SK-N-SH (cell line): ENCODE data around the gene SFT2D1. TPM values are rescaled to one million over a fixed set of nuclear protein-coding genes. Genes with fewer than 3 reads are reported as not detected.

Experiments used
- CTCF ChIA-PET: fragments of 300-600, 350-600 bp; formaldehyde crosslinking; extraction: SDS; loops from one replicate; lab custom pipeline; 2021; lab: Yijun Ruan, JAX
- POLR2A ChIA-PET: fragments of 350-600 bp; sonication (Branson Sonifier 250); formaldehyde crosslinking; extraction: SDS; loops from one replicate; lab custom pipeline; 2020; ENCODE audit warnings: antibody characterized with exemption, inconsistent platforms; lab: Yijun Ruan, JAX
- DNase-seq: peaks from one replicate; pipeline ENCODE4 v3.0.0; 2012
- H2AFZ ChIP-seq: fragments of 200-600 bp; sonication (generic); 2 replicates; pipeline ENCODE4 v1.8.1; 2016; ENCODE audit warnings: antibody characterized with exemption, mild to moderate bottlenecking, low read depth
- H3F3A ChIP-seq: fragments of 200-600 bp; sonication (generic); replicated peaks from 2 replicates; pipeline ENCODE3; 2016; ENCODE audit warnings: antibody characterized with exemption, mild to moderate bottlenecking; ENCODE audit not compliant: insufficient read depth
- H3K27ac ChIP-seq, 2 experiments: fragments of 200-500 bp in 1 of 2; fragments of 200-600 bp in 1 of 2; sonication (Bioruptor generic) in 1 of 2; sonication (generic), shearing (Covaris generic) in 1 of 2; 2 replicates each; pipeline versions ENCODE4 v1.5.1 to v1.6.1; 2014 to 2016; ENCODE audit warnings: low read depth in 2 of 2, inconsistent platforms in 1 of 2, low read length in 1 of 2, mild to moderate bottlenecking in 1 of 2, mixed read lengths in 1 of 2
- H3K27me3 ChIP-seq: fragments of 200-600 bp; sonication (generic), shearing (Covaris generic); 2 replicates; pipeline ENCODE4 v1.6.1; 2016; ENCODE audit warnings: mixed run types; ENCODE audit not compliant: insufficient read depth
- H3K36me3 ChIP-seq, 2 experiments: fragments of 200-500 bp in 1 of 2; fragments of 200-600 bp in 1 of 2; sonication (Bioruptor generic) in 1 of 2; sonication (generic) in 1 of 2; replicated peaks in 1 of 2; 2 replicates each; pipeline versions ENCODE3 to v1.5.1; 2014 to 2016; ENCODE audit warnings: low read length in 1 of 2, mild to moderate bottlenecking in 1 of 2; ENCODE audit not compliant: insufficient read depth in 2 of 2, control insufficient read depth in 1 of 2
- H3K4me1 ChIP-seq, 2 experiments: fragments of 200-500 bp in 1 of 2; fragments of 200-600 bp in 1 of 2; sonication (Bioruptor generic) in 1 of 2; sonication (generic), shearing (Covaris generic) in 1 of 2; 2 replicates each; pipeline versions ENCODE4 v1.5.1 to v1.6.1; 2014 to 2016; ENCODE audit warnings: low read depth in 1 of 2, low read length in 1 of 2, mixed run types in 1 of 2; ENCODE audit not compliant: insufficient read depth in 2 of 2, control insufficient read depth in 1 of 2
- H3K4me2 ChIP-seq: fragments of 200-600 bp; sonication (generic), shearing (Covaris generic); 2 replicates; pipeline ENCODE4 v1.6.1; 2017; ENCODE audit warnings: mixed run types
- H3K4me3 ChIP-seq, 2 experiments: fragments of 200-500 bp in 1 of 2; fragments of 200-600 bp in 1 of 2; sonication (Bioruptor generic) in 1 of 2; sonication (generic), shearing (Covaris generic) in 1 of 2; 2 replicates each; pipeline versions ENCODE4 v1.5.1 to v1.8.1; 2014 to 2016; ENCODE audit warnings: low read depth in 2 of 2, inconsistent platforms in 1 of 2, low read length in 1 of 2, mild to moderate bottlenecking in 1 of 2, mixed read lengths in 1 of 2, moderate library complexity in 1 of 2
- H3K79me2 ChIP-seq: fragments of 200-600 bp; sonication (generic); 2 replicates; pipeline ENCODE4 v1.8.1; 2017; ENCODE audit warnings: mild to moderate bottlenecking; ENCODE audit not compliant: insufficient read depth
- H3K9ac ChIP-seq: fragments of 200-600 bp; sonication (generic); 2 replicates; pipeline ENCODE4 v1.6.1; 2017; ENCODE audit warnings: mixed run types
- H3K9me2 ChIP-seq: fragments of 200-600 bp; sonication (generic); 2 replicates; pipeline ENCODE4 v1.6.1; 2017; ENCODE audit warnings: mixed run types
- H3K9me3 ChIP-seq: fragments of 200-600 bp; sonication (generic); 2 replicates; pipeline ENCODE4 v1.6.1; 2017; ENCODE audit warnings: mixed run types, mild to moderate bottlenecking, moderate library complexity
- H4K20me1 ChIP-seq: fragments of 200-600 bp; sonication (generic); 2 replicates; pipeline ENCODE4 v1.6.1; 2017; ENCODE audit warnings: mild to moderate bottlenecking, mixed run types; ENCODE audit not compliant: insufficient read depth
- CHD2 ChIP-seq: fragments of 150-350 bp; IDR thresholded peaks from 2 replicates; pipeline ENCODE4 v1.6.1; 2018; ENCODE audit warnings: low read length; ENCODE audit not compliant: partially characterized antibody
- ELF1 ChIP-seq: IDR thresholded peaks from 2 replicates; pipeline ENCODE4 v1.4.0; 2012
- EP300 ChIP-seq, 2 experiments: IDR thresholded peaks; 2 replicates each; pipeline versions ENCODE4 v1.4.0 to v1.6.1; 2012; ENCODE audit warnings: borderline replicate concordance in 1 of 2, low read depth in 1 of 2, low read length in 1 of 2
- FOXM1 ChIP-seq: IDR thresholded peaks from 2 replicates; pipeline ENCODE4 v1.4.0; 2012; ENCODE audit warnings: low read depth, mild to moderate bottlenecking
- GABPA ChIP-seq: IDR thresholded peaks from 2 replicates; pipeline ENCODE4 v1.4.0; 2012; ENCODE audit warnings: low read depth, mild to moderate bottlenecking
- GATA2 ChIP-seq: sonication (generic); formaldehyde crosslinking; IDR thresholded peaks from 2 replicates; pipeline ENCODE4 v1.5.0; 2020; ENCODE audit warnings: mild to moderate bottlenecking, missing genetic modification reagents
- JUND ChIP-seq: IDR thresholded peaks from 2 replicates; pipeline ENCODE4 v1.4.0; 2012
- MEF2A ChIP-seq: IDR thresholded peaks from 2 replicates; pipeline ENCODE4 v1.4.0; 2012; ENCODE audit warnings: low read depth, borderline replicate concordance
- MXI1 ChIP-seq: IDR thresholded peaks from 2 replicates; pipeline ENCODE4 v1.6.1; 2012; ENCODE audit warnings: mild to moderate bottlenecking, low read depth, low read length, improper control_type of control experiment
- NRF1 ChIP-seq: IDR thresholded peaks from 2 replicates; pipeline ENCODE4 v1.6.1; 2012; ENCODE audit warnings: low read depth, mild to moderate bottlenecking, low read length
- POLR2AphosphoS5 ChIP-seq: IDR thresholded peaks from 2 replicates; pipeline ENCODE4 v1.6.1; 2012; ENCODE audit warnings: low read depth, low read length
- RAD21 ChIP-seq: IDR thresholded peaks from 2 replicates; pipeline ENCODE4 v1.6.1; 2012; ENCODE audit warnings: mild to moderate bottlenecking, low read length
- RFX5 ChIP-seq: IDR thresholded peaks from 2 replicates; pipeline ENCODE4 v1.6.1; 2012; ENCODE audit warnings: mild to moderate bottlenecking, improper control_type of control experiment, low read length
- SMC3 ChIP-seq: IDR thresholded peaks from 2 replicates; pipeline ENCODE4 v1.6.1; 2012; ENCODE audit warnings: low read depth, low read length, improper control_type of control experiment
- TAF1 ChIP-seq: IDR thresholded peaks from 2 replicates; pipeline ENCODE4 v1.6.1; 2012; ENCODE audit warnings: low read depth, mild to moderate bottlenecking, low read length, moderate library complexity, borderline replicate concordance
- TCF12 ChIP-seq: IDR thresholded peaks from 2 replicates; pipeline ENCODE4 v1.4.0; 2012
- TEAD4 ChIP-seq: IDR thresholded peaks from 2 replicates; pipeline ENCODE4 v1.4.0; 2012; ENCODE audit warnings: mild to moderate bottlenecking, borderline replicate concordance; ENCODE audit not compliant: insufficient read depth
- YY1 ChIP-seq: IDR thresholded peaks from 2 replicates; pipeline ENCODE4 v1.4.0; 2012; ENCODE audit warnings: low read depth, mild to moderate bottlenecking
- WGBS: methylation state at CpG from one replicate; pipeline ENCODE4 v1.1.6; 2017; ENCODE audit warnings: low lambda C conversion rate; 5-methylcytosine and 5-hydroxymethylcytosine counted together
- polyA plus RNA-seq, 3 experiments: library from polyadenylated mRNA; depleted of rRNA; stranded (reverse); fragments of >200 nt; gene quantifications; 2 replicates each; pipeline ENCODE4 v1.2.3, GENCODE V29; 2012
- TF ChIP-seq, protein P1 (sequence below): IDR thresholded peaks from 2 replicates; pipeline ENCODE4 v1.4.0; 2012; ENCODE audit warnings: low read depth, borderline replicate concordance
- TF ChIP-seq, protein P2 (sequence below): fragments of 150-350 bp; IDR thresholded peaks from 2 replicates; pipeline ENCODE4 v1.6.1; 2016; ENCODE audit warnings: mild to moderate bottlenecking, low read depth, low read length
- TF ChIP-seq, protein P3 (sequence below): IDR thresholded peaks from 2 replicates; pipeline ENCODE4 v1.4.0; 2012; ENCODE audit warnings: low read depth, borderline replicate concordance
- TF ChIP-seq, protein P4 (sequence below): IDR thresholded peaks from 2 replicates; pipeline ENCODE4 v1.6.1; 2012; ENCODE audit warnings: mild to moderate bottlenecking, low read depth, low read length, moderate library complexity
- TF ChIP-seq, protein P5 (sequence below): IDR thresholded peaks from 2 replicates; pipeline ENCODE4 v1.4.0; 2012; ENCODE audit warnings: low read depth

SFT2D1 gene
- polyA plus RNA-seq, 1 of the 3 experiments (the other 2 are of a cell fraction): 131 TPM

DNA sequence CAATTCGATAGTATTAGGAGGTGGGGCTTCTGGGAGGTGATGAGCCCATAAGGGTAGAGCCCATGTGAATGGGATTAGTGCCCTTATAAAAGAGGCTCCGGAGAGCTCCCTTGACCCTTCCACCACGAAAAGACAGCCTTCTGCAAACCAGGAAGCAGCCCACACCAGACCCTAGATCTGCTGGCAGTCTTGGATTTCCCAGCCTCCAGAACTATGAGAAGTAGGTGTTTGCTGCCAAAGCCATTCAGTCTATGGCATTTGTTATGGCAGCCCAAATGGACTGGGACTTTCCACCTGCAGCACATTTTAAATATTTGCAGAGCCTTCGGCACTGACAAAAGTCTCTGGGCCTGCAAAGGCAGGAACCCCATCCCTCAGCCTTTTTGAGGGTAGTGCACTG is 11.8 kb upstream of the SFT2D1 start:
- 33% methylated on average over 4 of the region's 4 CpGs for WGBS
- Histone ChIP-seq H3K27me3 (no peaks in the 10 kb centered on the region; the same call in 1 of the 2 replicates), H3K9me3 (no peaks in the 10 kb centered on the region), H4K20me1 (no peaks in the 10 kb centered on the region), H3F3A (no peaks in the 10 kb centered on the region), H3K9me2 (no peaks in the 10 kb centered on the region), H3K9ac (no peak overlapping the region), H3K4me1 (no peaks in the 10 kb centered on the region), H3K79me2 (no peaks in the 10 kb centered on the region), H3K36me3 (no peaks in the 10 kb centered on the region), H3K4me3 (no peak overlapping the region), H2AFZ (no peak overlapping the region), H3K4me2 (no peak overlapping the region), H3K27ac (no peak overlapping the region)
- POLR2A ChIA-PET: no interaction called here
- no peak for DNase-seq
- TF ChIP-seq EP300 (IDR thresholded peaks at IDR 0.05; ENCODE audit: borderline replicate concordance in 1 of 2, low read depth in 1 of 2, low read length in 1 of 2) (no peak), RAD21 (no peak), TCF12 (no peak), POLR2AphosphoS5 (no peak), ELF1 (no peak), JUND (no peak), RFX5 (no peak), TAF1 (no peak), CHD2 (no peak), GATA2 (CRISPR knock-in tag) (no peak)
- TF ChIP-seq, protein P1, sequence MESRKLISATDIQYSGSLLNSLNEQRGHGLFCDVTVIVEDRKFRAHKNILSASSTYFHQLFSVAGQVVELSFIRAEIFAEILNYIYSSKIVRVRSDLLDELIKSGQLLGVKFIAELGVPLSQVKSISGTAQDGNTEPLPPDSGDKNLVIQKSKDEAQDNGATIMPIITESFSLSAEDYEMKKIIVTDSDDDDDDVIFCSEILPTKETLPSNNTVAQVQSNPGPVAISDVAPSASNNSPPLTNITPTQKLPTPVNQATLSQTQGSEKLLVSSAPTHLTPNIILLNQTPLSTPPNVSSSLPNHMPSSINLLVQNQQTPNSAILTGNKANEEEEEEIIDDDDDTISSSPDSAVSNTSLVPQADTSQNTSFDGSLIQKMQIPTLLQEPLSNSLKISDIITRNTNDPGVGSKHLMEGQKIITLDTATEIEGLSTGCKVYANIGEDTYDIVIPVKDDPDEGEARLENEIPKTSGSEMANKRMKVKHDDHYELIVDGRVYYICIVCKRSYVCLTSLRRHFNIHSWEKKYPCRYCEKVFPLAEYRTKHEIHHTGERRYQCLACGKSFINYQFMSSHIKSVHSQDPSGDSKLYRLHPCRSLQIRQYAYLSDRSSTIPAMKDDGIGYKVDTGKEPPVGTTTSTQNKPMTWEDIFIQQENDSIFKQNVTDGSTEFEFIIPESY: no peak
- TF ChIP-seq, protein P2, sequence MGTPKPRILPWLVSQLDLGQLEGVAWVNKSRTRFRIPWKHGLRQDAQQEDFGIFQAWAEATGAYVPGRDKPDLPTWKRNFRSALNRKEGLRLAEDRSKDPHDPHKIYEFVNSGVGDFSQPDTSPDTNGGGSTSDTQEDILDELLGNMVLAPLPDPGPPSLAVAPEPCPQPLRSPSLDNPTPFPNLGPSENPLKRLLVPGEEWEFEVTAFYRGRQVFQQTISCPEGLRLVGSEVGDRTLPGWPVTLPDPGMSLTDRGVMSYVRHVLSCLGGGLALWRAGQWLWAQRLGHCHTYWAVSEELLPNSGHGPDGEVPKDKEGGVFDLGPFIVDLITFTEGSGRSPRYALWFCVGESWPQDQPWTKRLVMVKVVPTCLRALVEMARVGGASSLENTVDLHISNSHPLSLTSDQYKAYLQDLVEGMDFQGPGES: no peak
- TF ChIP-seq, protein P3, sequence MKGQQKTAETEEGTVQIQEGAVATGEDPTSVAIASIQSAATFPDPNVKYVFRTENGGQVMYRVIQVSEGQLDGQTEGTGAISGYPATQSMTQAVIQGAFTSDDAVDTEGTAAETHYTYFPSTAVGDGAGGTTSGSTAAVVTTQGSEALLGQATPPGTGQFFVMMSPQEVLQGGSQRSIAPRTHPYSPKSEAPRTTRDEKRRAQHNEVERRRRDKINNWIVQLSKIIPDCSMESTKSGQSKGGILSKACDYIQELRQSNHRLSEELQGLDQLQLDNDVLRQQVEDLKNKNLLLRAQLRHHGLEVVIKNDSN: no peak
- CTCF ChIA-PET: no interaction called here

DNA sequence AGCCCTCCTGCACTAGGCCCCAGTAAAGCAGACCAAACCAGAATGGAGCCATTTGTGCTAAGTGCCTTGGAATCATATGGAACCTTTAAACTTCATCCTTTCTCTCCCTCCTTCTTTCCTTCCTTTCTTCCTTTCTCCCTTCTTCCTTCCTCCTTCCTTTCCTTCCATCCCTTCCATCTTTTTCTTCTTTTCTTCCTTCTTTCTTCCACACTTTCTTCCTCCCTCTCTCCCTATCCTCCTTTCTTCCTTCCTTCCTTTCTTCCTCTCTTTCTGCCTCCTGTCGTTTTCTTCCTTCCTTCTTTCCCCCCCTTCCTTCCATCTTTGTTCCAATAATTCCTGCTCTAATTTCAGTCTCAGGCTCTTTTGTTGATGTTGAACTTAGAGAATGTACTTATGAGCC is 11.2 kb upstream of the SFT2D1 start:
- Histone ChIP-seq H2AFZ (no peak overlapping the region), H3K9me2 (no peaks in the 10 kb centered on the region), H3K9ac (no peak overlapping the region), H3F3A (no peaks in the 10 kb centered on the region), H3K4me1 (no peaks in the 10 kb centered on the region), H4K20me1 (no peaks in the 10 kb centered on the region), H3K27me3 (no peaks in the 10 kb centered on the region; the same call in 1 of the 2 replicates), H3K27ac (no peak overlapping the region), H3K9me3 (no peaks in the 10 kb centered on the region), H3K79me2 (no peaks in the 10 kb centered on the region), H3K4me2 (no peak overlapping the region), H3K4me3 (no peak overlapping the region), H3K36me3 (no peaks in the 10 kb centered on the region)
- ChIA-PET POLR2A (no interaction called here), CTCF (no interaction called here)
- 9% methylated on average over 1 of the region's 1 CpG for WGBS
- DNase-seq: no peak
- no peak for TF ChIP-seq ELF1
- TF ChIP-seq NRF1: no peak
- no peak for TF ChIP-seq GATA2 (CRISPR knock-in tag)
- TF ChIP-seq MXI1: no peak
- no peak for TF ChIP-seq SMC3
- TF ChIP-seq, protein P4, sequence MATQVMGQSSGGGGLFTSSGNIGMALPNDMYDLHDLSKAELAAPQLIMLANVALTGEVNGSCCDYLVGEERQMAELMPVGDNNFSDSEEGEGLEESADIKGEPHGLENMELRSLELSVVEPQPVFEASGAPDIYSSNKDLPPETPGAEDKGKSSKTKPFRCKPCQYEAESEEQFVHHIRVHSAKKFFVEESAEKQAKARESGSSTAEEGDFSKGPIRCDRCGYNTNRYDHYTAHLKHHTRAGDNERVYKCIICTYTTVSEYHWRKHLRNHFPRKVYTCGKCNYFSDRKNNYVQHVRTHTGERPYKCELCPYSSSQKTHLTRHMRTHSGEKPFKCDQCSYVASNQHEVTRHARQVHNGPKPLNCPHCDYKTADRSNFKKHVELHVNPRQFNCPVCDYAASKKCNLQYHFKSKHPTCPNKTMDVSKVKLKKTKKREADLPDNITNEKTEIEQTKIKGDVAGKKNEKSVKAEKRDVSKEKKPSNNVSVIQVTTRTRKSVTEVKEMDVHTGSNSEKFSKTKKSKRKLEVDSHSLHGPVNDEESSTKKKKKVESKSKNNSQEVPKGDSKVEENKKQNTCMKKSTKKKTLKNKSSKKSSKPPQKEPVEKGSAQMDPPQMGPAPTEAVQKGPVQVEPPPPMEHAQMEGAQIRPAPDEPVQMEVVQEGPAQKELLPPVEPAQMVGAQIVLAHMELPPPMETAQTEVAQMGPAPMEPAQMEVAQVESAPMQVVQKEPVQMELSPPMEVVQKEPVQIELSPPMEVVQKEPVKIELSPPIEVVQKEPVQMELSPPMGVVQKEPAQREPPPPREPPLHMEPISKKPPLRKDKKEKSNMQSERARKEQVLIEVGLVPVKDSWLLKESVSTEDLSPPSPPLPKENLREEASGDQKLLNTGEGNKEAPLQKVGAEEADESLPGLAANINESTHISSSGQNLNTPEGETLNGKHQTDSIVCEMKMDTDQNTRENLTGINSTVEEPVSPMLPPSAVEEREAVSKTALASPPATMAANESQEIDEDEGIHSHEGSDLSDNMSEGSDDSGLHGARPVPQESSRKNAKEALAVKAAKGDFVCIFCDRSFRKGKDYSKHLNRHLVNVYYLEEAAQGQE: no peak
- TF ChIP-seq FOXM1: no peak
- no peak for TF ChIP-seq GABPA
- no peak for TF ChIP-seq YY1
- TF ChIP-seq, protein P5, sequence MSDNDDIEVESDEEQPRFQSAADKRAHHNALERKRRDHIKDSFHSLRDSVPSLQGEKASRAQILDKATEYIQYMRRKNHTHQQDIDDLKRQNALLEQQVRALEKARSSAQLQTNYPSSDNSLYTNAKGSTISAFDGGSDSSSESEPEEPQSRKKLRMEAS: no peak
- TF ChIP-seq TCF12: no peak
- no peak for TF ChIP-seq TEAD4
- no peak for TF ChIP-seq MEF2A
